Stimulated activated CD8-positive, alpha-beta memory T cell treated with anti-CD3 and anti-CD28 coated beads, Interleukin-4, amount 100 ng/mL, for 1 hour (primary cell): ENCODE measurements around the gene GABRR1.
"Not testable (repeated sequence)": the region's sequence is repeated elsewhere in the genome, so short reads cannot be mapped to it uniquely, and the experiment has no call there.

Experiments
- DNase-seq, 2 donors: peaks; one replicate each; pipeline ENCODE4 v3.0.0-alpha.2; 2020; ENCODE audit warnings: low read depth in 2 of 2, low spot score in 1 of 2

The GABRR1 gene

GRCh38 chr6:89160331-89161092 lies 56.6 kb downstream of the GABRR1 start:
- no peak for DNase-seq

GRCh38 chr6:89154131-89154530 lies 63.0 kb downstream of the GABRR1 start:
- no peak for DNase-seq

GRCh38 chr6:89148016-89148750 lies 69.0 kb downstream of the GABRR1 start:
- no peak for DNase-seq

- no peak for DNase-seq
Observed at GRCh38 chr6:89146718-89147700, 70.1 kb downstream of the GABRR1 start.

- peak; percentile 16 to 44 for DNase-seq
Observed at GRCh38 chr6:89145956-89146717, 71.0 kb downstream of the GABRR1 start, which contains the start of gene PM20D2. Gene PM20D2 (plus strand): TSS chr6:89146055. CDS start chr6:89146145, 90 bp downstream.

GRCh38 chr6:89145091-89145955 lies 71.8 kb downstream of the GABRR1 start:
- peak in 1 of 2 donors; percentile 15 for DNase-seq

GRCh38 chr6:89144354-89144906 lies 72.7 kb downstream of the GABRR1 start:
- no peak for DNase-seq

GRCh38 chr6:89140347-89141156 lies 76.6 kb downstream of the GABRR1 start:
- no peak for DNase-seq

GRCh38 chr6:89139509-89140346 lies 77.4 kb downstream of the GABRR1 start:
- DNase-seq, result no peak

GRCh38 chr6:89138173-89138572 lies 79.0 kb downstream of the GABRR1 start:
- DNase-seq, result no peak

- DNase-seq, result no peak
Observed at GRCh38 chr6:89134723-89135122, 82.4 kb downstream of the GABRR1 start.

GRCh38 chr6:89133981-89134380 lies 83.2 kb downstream of the GABRR1 start:
- no peak for DNase-seq

GRCh38 chr6:89132057-89132456 lies 85.1 kb downstream of the GABRR1 start:
- DNase-seq, result no peak

- DNase-seq, result no peak
Observed at GRCh38 chr6:89131599-89131998, 85.6 kb downstream of the GABRR1 start.

GRCh38 chr6:89128256-89128671 lies 88.9 kb downstream of the GABRR1 start:
- DNase-seq, result not testable (repeated sequence)
